Transverse colon (tissue), 4 donors: Measurements from ENCODE around the gene AKT1. TPM values are rescaled to one million over a fixed set of nuclear protein-coding genes. Genes with fewer than 3 reads are reported as not detected.
"Not testable (repeated sequence)": the region's sequence is repeated elsewhere in the genome, so short reads cannot be mapped to it uniquely, and the experiment has no call there.

Source experiments
- DNase-seq: peaks from one replicate; pipeline ENCODE4 v3.0.0-alpha.2; 2019
- H3K27ac ChIP-seq, 4 donors: fragments of 200-600 bp; sonication (generic); 2 replicates each; pipeline ENCODE4 v1.5.1; 2016 to 2018; ENCODE audit warnings: inconsistent platforms in 4 of 4
- H3K27me3 ChIP-seq: fragments of 200-600 bp; sonication (generic); 2 replicates; pipeline ENCODE4 v1.5.1; 2017; ENCODE audit warnings: inconsistent platforms
- H3K36me3 ChIP-seq, 4 donors: fragments of 200-600 bp; sonication (generic); 2 replicates each; pipeline ENCODE4 v1.5.1; 2017 to 2019; ENCODE audit warnings: inconsistent platforms in 4 of 4
- H3K4me1 ChIP-seq, 4 donors: fragments of 200-600 bp; sonication (generic); 2 replicates each; pipeline ENCODE4 v1.5.1; 2017 to 2020; ENCODE audit warnings: inconsistent platforms in 4 of 4
- H3K4me3 ChIP-seq, 4 donors: fragments of 200-600 bp; sonication (generic); 1 replicate in 1 of 4; 2 replicates in 3 of 4; pipeline versions ENCODE4 v1.5.1 to v1.6.1; 2017 to 2019; ENCODE audit warnings: inconsistent platforms in 4 of 4
- H3K9me3 ChIP-seq, 2 donors: fragments of 200-600 bp; sonication (generic); 2 replicates each; pipeline ENCODE4 v1.5.1; 2017 to 2019; ENCODE audit warnings: inconsistent platforms in 2 of 2
- EP300 ChIP-seq: sonication (generic); formaldehyde crosslinking; IDR thresholded peaks from one replicate; pipeline ENCODE4 v1.6.1; 2017; ENCODE audit warnings: antibody characterized with exemption, low read depth
- POLR2A ChIP-seq: fragments of 450-650 bp; IDR thresholded peaks from one replicate; pipeline ENCODE4 v1.6.1; 2016; ENCODE audit warnings: antibody characterized with exemption, mild to moderate bottlenecking, moderate library complexity
- POLR2AphosphoS5 ChIP-seq, 3 donors: sonication (generic); formaldehyde crosslinking; IDR thresholded peaks; one replicate each; pipeline ENCODE4 v1.6.1; 2016; ENCODE audit warnings: antibody characterized with exemption in 3 of 3
- WGBS, 2 donors: methylation state at CpG; one replicate each; pipeline ENCODE4 v1.1.5; 2018; ENCODE audit warnings: low coverage in 1 of 2; 5-methylcytosine and 5-hydroxymethylcytosine counted together
- in situ Hi-C, 4 donors: fragments of 200-750 bp; cut with MboI; loops; one replicate each; pipeline versions ENCODE4 v1.15.0 to v1.15.1; 2017; ENCODE audit warnings: low sequenced_read_pairs in 3 of 4, low pct_ligation_motif_present in 1 of 4, low pct_unique_long_range_greater_than_20kb in 1 of 4
- intact Hi-C: fragments of 100-400 bp; cut with DNase I; formaldehyde crosslinking; loops from one replicate; pipeline ENCODE4 v1.15.1; 2023; ENCODE audit warnings: low total_unique reads
- total RNA-seq, 4 donors: library from RNA; depleted of rRNA; stranded (reverse); fragments of >200 nt; gene quantifications; one replicate each; pipeline ENCODE4 v1.1.0, GENCODE V29; 2016
- TF ChIP-seq, protein P1 (sequence below), 5 experiments: fragments of 200-600 bp in 3 of 5; fragments of 450-650 bp in 2 of 5; sonication (generic) in 3 of 5; IDR thresholded peaks; 1 replicate in 2 of 5; 2 replicates in 3 of 5; pipeline ENCODE4 v1.5.1; 2016 to 2017; ENCODE audit warnings: antibody characterized with exemption in 5 of 5, inconsistent platforms in 3 of 5, mild to moderate bottlenecking in 2 of 5, moderate library complexity in 1 of 5

AKT1 gene
- total RNA-seq, 4 donors from 2014 or later = 85.4 to 310 (median 136) TPM

DNA sequence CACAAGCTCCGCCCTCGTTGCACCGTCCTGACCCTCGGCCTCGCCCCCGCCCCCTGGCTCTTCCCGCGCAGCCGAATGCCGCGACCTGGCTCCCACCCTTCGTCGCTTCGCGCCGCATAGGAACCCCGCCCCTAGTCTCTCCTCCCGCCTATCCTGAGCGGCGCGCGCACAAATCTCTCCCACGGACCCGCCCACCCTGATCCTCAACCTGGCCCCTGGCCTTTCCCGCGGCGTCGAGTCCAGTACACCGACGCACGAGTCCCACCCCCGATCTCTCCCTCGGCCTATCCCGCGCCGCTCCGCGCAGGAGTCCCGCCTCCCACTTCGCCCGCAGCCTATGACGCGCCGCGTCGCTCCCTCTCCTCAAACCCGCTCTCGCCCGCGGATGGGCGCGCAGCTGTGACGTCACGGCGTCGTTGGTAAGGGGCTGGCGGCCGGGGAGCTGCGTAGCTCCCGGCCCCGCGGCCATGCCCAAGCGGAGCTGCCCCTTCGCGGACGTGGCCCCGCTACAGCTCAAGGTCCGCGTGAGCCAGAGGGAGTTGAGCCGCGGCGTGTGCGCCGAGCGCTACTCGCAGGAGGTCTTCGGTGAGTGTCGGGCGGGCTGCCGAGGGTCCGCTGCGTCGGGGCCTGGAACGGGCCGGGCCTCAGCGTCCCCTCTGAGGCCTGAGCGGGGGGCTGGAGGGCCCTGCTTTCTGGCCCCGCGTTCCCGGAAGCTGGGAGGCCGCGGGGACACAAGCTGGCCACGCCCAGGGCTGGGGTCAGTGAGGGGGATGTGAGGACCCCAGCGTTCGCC lies 42.6 kb downstream of the AKT1 start, which contains the start of gene SIVA1:
Gene SIVA1 (plus strand): TSS at position 413 of the 793 bp plus-strand sequence. CDS start 55 bp downstream, at position 468.
- Histone ChIP-seq H3K27ac (peak within 1 kb of the TSS; percentile 85 to 93 (median 90)), H3K27me3 (no peaks in the 10 kb centered on the region), H3K4me3 (peak within 1 kb of the TSS; percentile 89 to 96 (median 92)), H3K4me1 (peaks cover 21 to 43% (median 31%) of the 10 kb centered on the region in 4 donors), H3K9me3 (no peaks in the 10 kb centered on the region), H3K36me3 (peaks cover 0 to 8% (median 2%) of the 10 kb centered on the region in 4 donors)
- in situ Hi-C loops (no loop called here), intact Hi-C loops (no loop called here)
- DNase-seq = peak; percentile 100
- WGBS, 2 donors = 1% methylated on average over 32 of the region's 95 CpGs; no CpG with 5 or more reads in 1 of the 2 donors
- TF ChIP-seq POLR2A (peak; percentile 91), EP300 (no peak), POLR2AphosphoS5 (IDR thresholded peaks at IDR 0.05) (peak; percentile 93 to 96 (median 94))
- TF ChIP-seq, protein P1, sequence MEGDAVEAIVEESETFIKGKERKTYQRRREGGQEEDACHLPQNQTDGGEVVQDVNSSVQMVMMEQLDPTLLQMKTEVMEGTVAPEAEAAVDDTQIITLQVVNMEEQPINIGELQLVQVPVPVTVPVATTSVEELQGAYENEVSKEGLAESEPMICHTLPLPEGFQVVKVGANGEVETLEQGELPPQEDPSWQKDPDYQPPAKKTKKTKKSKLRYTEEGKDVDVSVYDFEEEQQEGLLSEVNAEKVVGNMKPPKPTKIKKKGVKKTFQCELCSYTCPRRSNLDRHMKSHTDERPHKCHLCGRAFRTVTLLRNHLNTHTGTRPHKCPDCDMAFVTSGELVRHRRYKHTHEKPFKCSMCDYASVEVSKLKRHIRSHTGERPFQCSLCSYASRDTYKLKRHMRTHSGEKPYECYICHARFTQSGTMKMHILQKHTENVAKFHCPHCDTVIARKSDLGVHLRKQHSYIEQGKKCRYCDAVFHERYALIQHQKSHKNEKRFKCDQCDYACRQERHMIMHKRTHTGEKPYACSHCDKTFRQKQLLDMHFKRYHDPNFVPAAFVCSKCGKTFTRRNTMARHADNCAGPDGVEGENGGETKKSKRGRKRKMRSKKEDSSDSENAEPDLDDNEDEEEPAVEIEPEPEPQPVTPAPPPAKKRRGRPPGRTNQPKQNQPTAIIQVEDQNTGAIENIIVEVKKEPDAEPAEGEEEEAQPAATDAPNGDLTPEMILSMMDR (IDR thresholded peaks at IDR 0.05) = peak in 1 of 5 experiments; percentile 16

DNA sequence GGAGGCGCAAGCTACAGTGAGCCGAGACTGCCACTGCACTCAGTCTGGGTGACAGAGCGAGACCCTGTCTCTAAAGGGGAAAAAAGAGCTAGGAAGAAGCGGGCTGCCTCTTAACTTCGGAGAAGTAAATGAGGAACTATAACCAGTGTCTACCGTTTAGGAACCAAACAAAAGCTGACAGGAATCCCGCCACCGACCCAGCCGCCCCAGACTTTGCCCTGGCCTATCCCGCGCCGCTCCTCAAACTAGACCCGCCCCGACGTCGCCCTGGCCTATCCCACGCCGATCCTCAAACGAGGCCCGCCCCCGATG lies 43.2 kb downstream of the AKT1 start:
- Histone ChIP-seq H3K4me1 (peaks cover 26 to 48% (median 36%) of the 10 kb centered on the region in 4 donors), H3K27me3 (no peaks in the 10 kb centered on the region), H3K9me3 (no peaks in the 10 kb centered on the region), H3K36me3 (peaks cover 0 to 8% (median 0%) of the 10 kb centered on the region in 4 donors), H3K27ac (peak overlapping the region; percentile 85 to 93 (median 90)), H3K4me3 (peak overlapping the region; percentile 39 to 96 (median 91))
- intact Hi-C loops = no loop called here
- no peak for DNase-seq
- TF ChIP-seq, protein P1 (IDR thresholded peaks at IDR 0.05) = no peak
- TF ChIP-seq POLR2AphosphoS5 (IDR thresholded peaks at IDR 0.05) (peak in 1 of 3 donors; percentile 18), POLR2A (peak; percentile 21), EP300 (no peak)
- in situ Hi-C loops = no loop called here
- WGBS, 2 donors = 6 to 19% methylated on average over 6 to 19 of the region's 21 CpGs

DNA sequence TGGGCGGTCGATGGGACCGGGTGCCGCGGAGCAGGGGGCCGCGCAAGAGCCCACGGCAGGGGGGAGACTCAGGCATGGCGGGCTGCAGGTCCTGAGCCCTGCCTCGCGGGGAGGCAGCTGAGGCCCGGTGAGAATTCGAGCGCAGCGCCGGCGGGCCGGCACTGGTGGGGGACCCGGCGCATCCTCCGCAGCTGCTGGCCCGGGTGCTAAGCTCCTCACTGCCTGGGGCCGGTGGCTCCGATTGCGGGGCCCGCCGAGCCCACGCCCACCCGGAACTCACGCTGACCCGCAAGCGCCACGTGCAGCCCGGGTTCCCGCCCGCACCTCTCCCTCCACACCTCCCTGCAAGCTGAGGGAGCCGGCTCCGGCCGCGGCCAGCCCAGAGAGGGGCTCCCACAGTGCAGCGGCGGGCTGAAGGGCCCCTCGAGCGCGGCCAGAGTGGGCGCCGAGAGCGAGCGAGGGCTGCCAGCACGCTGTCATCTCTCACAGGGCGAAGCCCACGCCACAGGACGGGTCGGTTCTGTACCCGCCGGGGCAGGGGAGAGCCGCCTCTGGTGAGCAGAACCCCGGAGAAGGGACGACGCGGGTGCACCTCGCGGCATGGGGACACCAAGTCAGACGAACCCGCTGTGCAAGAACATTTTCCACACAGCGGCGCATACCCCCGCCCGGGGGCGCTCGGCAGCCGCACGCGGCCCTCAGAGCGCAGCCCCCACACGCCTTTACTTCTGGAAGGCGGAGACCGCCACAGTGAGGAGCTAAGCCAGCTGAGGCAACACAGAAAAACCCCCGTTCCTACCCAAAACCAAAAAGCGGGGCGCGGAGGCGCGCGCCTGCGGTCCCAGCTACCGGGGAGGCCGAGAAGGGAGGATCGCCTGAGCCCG lies 43.8 kb downstream of the AKT1 start:
- DNase-seq = no peak
- 36 to 84% methylated on average over 5 to 83 of the region's 90 CpGs for WGBS, 2 donors
- Histone ChIP-seq H3K36me3 (peaks cover 0 to 8% (median 0%) of the 10 kb centered on the region in 4 donors), H3K27ac (peak overlapping the region; percentile 85 to 93 (median 90)), H3K4me1 (peaks cover 30 to 54% (median 41%) of the 10 kb centered on the region in 4 donors), H3K9me3 (no peaks in the 10 kb centered on the region), H3K4me3 (peak overlapping the region; percentile 39 to 96 (median 91)), H3K27me3 (no peaks in the 10 kb centered on the region)
- intact Hi-C loops = no loop called here
- in situ Hi-C loops = no loop called here
- TF ChIP-seq, protein P1 (IDR thresholded peaks at IDR 0.05) = no peak
- TF ChIP-seq POLR2AphosphoS5 (IDR thresholded peaks at IDR 0.05) (no peak), EP300 (no peak), POLR2A (no peak)

DNA sequence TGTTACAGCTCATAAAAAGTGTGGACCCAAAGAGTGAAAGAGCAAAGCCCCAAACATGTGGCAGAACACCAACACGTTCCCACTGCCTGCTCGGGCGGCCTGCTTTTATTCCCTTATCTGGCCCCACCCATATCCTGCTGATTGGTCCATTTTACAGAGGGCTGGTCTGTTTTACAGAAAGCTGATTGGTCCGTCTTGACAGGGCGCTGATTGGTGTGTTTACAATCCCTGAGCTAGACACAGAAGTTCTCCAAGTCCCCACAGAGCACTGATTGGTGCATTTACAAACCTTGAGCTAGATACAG lies 44.8 kb downstream of the AKT1 start:
- H3K36me3 ChIP-seq, intact Hi-C loops, in situ Hi-C loops, H3K9me3 ChIP-seq, H3K27ac ChIP-seq, H3K27me3 ChIP-seq, DNase-seq, H3K4me3 ChIP-seq: not testable (repeated sequence)
- 92% methylated on average over 5 of the region's 5 CpGs; no CpG with 5 or more reads in 1 of the 2 donors for WGBS, 2 donors
- H3K4me1 ChIP-seq = peaks cover 35 to 65% (median 49%) of the 10 kb centered on the region in 4 donors
